GM19099 (cell line): Measurements from ENCODE around the gene ITGA11.

ENCODE experiments used
- POLR2A ChIP-seq: IDR thresholded peaks from 3 replicates; pipeline ENCODE4 v1.6.1; 2011; ENCODE audit warnings: low read depth; ENCODE audit not compliant: insufficient read length; ENCODE audit errors: extremely low read depth

Gene ITGA11

DNA sequence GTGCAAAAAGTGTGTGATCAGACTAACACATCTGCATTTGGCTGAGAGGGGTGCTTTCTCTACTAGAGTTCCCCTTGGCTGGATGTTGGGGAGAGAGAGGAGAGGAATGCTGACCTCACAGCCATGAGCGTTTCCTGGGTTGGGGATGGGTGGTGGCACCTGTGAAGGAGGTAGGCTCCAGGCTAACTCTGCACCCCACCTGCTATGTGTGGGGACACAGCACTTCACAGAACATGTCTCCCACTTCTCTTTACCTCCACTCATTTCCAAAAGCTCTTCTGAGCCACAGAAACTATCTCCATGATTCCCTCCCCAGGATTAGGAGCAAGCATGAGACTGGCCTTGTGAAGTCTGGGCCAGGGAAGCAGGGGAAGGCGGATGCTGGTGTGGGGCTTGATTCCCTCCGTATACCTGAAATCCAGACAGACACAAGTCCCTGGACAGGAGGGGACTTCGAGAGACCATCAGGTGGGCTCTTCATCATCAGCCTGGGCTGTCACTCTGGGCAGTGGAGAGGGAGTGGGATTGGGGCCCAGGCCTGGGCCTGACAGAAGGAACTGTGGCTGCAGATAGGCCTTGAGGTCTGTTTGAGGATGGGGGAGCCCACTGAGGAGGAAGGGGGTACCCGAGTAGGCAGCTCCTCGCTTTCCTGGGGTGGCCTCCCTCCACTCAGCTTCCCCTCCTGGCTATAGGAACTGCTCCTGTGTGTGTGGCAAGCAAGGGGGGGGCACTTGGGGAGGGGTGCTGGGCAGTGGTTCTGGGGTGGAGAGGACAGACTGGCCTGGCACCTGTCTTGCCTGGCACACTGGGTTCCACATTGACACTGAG is 113.7 kb downstream of the ITGA11 start:
- no peak for TF ChIP-seq POLR2A

DNA sequence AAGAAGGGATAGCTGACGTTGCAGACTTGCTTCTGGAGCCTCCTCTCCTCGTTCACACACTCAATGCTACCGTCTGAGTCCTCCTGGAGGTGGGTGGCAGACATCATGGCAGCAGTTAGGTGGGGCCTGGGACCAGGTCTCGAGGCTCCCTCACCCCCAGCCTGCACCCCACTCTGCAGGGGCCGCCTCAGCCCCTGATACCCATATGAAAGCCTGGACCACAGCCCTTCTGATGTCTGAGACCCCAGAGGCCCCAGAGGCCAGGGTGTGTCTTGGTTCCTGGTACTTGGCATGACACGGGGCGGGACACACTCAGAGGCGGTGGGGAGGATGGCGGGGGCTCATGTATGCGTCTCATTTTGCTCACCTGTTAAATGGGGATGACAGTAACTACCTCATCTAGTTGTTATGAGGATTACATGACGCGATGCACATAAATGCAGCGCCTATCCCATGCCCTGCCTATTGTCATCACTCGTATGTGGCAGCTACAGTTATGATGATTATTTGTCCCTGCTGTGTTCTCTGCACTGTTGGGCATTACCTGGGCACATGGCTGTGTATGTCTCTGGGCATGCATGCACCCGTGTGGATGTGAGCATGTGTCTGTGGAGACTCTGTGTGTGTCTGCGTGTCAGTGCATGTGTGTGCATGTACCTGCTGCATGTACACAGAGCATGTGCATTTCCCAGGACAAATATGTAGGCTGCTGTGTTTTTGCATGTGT is 114.5 kb downstream of the ITGA11 start:
- no peak for TF ChIP-seq POLR2A

DNA sequence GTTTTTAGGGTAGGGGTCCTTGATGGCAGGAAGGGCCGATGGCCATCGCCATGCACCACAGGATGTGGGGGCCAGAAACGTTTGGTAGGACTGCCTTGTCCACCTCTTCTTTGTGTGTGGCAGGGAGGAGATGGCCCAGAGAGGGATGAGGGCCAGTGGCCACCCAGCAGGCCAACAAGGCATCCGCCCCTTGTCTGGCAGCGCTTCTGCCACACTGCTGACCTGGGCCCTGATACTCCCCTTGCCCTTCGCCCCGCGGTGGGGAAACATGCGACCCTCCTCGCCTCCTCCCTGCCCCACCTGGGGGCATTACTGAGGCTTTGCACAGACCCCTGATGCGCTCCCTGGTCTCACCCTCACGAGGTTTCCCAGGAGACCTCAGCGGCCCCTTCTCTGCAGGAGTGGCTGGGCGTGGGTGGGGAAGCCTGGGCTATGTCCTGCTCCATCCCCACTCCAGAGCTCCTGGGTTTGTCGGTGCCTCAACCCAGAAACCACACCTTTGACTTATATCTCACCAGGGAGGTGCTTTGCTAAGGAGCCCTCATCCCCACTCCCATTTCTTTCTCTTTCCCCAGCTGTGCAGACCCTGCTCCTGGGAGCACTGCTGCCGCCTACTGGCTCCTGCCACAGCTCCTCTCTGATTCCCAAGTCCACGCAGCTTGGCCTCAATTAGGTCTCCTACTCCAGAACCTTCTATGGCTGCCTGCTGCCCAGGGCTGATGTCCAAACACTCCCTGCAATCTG is 115.7 kb downstream of the ITGA11 start:
- TF ChIP-seq POLR2A = no peak

DNA sequence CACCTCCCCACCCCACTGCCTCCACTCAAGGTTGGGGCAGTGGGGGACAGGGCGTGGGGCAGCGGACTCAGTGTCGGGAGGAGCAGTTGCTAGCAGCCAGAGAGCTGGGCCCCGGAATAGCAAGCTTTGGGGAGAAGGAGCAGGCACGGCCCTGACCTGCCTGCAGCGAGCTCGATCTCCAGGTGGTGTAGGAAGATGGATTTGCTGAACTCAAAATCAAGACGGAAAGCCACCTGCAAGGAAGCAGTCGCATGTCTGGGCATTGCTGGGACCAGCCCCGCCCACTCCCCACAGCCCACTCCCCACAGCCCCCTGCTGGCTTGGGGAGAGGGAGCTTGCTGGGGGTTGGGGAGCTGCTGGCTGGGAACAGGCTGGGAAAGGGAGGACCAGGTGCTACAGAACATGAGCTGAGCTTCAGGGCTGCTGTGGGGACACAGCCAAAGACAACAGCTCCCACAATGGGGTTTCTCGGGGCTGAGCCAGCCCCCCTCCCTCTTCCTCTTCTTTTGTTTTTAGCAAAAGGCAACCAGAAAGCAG is 116.4 kb downstream of the ITGA11 start:
- no peak for TF ChIP-seq POLR2A

DNA sequence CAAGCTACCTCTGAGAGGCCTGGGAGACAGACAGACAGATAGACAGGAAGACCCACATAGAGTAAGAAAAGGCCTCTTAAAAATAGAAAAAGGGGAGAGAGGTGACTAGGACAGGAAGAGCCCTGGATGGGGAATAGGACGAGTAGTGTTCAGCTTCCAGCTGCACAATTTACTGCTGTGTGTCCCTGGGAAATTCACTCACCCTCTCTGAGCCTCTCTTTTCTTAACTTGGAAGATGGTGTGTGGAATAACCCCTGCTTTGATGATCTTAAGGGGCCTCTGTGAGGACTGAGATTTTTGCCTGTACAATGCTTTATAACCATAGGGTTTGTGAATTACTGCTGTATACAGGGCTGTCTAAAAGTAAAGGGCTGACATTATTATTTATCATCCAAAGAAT is 116.9 kb downstream of the ITGA11 start:
- no peak for TF ChIP-seq POLR2A

DNA sequence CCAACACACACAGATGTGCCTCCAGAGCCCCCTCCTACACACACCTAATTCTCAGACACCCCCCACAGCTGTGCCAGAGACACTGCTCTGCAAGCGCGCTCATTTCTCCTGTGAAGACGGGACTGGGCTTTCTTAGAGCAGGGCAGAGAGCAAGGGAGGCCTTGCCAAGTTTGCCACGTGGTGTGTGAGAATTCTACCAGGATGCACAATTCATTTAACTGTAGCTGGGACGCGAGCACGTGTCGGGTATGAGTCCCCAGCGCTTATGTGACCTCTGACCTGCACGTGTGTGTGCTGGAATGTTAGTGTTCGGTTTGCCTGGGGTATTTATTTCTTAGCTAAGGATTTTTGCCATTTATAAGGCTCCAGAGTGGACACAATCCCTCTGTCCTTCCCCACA is 117.4 kb downstream of the ITGA11 start:
- TF ChIP-seq POLR2A = no peak

DNA sequence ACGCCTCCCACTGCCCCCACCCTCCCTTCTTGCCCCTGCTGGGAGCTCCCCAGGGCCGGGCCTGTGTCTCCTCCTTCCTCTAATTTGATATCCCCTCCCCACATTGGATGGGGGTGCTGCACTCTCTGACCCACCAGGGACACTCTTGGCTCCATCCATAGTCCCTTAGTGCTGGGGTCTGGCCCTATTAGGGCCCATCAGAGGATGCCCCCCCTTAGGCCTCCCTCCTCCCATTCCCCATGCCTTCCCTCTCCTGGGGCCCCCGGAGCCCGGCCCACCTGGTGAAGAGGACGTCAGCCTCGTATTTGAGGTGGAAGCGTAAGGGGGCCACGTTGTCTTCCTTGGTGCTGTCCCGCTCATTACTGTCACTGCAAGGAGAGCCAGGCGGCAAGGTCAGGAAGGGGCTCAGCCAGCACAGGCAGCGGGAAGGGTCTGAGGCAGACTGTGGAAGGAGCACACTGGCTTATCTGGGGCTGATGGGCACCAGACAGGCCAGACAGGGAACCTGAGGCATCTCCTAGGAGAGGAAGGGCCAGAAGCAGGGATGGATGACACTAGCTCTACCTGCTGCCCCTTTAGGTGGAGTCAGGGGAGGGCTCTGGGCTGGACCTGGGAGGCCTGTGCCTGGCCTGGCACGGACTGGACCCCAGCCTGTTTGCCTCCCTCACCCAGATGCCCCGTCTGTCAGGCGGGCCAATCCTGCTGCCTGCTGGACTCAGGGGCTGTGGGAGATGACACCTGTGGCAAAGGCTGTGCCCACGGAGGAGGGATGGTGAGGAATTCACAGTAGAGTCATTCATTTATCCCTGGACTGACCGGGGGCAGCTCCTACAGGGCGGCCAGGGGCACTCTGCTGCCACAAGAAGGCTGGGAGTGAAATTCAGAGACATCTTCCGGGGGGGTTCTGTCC is 118.2 kb downstream of the ITGA11 start:
- TF ChIP-seq POLR2A = no peak

DNA sequence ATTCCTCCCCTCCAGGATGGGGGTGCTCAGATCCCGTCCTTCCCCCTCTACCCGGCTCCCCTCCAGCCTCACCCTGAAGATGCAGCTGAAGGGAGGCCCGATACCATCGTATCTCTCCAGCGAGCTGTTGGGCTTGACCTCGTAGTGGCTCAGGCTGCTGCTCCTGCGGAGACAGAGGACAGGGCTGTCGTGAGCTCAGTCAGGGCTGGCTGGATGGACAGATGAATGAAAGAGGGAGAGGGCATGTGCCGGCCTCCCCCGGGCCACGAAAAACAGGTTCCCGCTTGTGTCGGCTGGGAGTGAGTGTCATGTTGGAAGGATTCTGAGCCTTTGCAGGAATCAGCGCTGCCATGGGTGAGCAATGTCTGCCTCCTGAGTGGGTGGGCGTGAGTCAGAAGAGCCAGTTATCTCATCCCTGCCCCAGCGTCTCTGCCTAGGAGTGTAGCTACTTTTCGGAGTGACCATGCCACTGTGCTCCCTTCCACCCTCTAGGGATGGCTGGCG is 119.2 kb downstream of the ITGA11 start:
- no peak for TF ChIP-seq POLR2A

DNA sequence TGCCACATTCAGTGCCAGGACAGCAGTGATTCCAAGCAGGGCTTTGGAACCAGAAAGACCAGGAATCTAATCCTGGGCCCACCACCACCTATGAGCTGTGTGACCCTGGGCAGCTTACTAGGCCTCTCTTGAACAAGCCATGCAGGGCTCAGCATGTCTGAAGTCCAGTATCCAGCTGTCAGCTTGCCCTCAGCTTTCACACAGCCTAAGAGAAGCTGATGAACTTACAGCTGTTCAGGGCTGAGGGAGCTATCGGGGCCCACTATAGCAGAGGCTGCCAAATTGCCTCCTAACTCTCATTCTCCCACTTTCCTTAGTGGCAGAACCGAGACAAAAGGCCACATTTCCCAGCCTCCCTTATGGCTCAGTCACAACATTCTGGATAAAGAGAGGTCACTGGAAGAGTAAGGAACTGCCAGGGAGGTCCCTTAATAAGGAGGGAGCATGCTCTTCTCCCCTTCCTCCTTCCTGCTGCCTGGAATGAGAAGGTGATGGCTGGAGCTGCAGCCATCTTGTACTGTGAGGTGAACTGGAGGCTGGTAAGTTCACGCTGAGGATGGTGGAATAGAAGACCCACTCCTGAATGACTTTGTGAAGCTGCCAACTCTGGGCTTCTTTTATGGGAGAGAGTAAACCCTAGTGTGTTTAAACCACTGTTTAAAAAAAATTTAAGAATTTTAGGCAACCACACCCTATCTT is 120.0 kb downstream of the ITGA11 start:
- TF ChIP-seq POLR2A = no peak

DNA sequence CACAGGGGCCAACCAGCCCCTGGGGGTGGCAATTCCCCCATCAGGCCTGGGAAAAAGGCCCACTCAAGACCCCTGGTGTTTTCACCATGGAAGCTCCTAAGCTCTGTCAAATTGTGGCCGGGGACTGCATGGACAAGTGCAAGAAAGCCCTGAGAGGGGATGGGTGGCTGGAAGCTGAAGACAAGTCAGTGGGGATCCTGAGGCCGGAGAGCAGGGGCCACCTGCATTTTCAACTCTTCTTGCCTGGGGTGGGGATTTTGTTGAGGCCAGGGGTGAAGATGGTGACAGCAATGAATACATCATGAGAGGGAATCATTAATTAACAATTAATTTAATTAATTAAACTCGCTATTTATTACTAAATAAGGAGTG is 120.5 kb downstream of the ITGA11 start:
- TF ChIP-seq POLR2A = no peak

DNA sequence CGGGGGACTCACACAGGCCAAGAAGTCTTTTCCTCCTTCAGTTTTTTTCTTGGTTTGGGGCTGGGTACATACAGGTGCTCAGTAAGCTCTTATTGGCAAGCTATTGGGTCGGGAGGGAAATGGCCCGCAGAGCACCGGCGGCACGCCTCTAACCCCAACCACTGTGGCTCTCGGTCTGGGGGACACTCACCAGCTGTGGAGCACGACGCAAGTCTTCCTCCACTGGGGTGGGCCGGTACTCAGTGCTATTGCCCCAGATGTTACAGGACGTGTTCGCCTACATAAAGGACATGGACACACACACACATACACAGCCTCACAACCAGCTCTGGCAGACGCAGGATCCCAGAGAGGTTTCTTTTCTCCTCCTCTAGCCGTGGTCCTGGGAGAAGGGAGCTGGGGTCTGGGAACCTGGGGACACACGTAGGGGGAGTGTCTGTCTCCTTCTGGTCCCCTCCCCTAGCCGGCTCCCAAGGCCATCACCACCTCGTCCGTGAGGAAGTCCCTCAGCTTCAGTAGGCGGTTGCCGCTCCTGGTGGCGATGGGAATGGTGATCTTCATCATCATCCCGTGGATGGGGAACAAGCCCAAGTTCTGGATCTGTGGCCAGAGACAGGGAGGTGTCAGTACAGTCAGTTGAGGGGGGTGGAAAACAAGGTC is 121.0 kb downstream of the ITGA11 start:
- no peak for TF ChIP-seq POLR2A

DNA sequence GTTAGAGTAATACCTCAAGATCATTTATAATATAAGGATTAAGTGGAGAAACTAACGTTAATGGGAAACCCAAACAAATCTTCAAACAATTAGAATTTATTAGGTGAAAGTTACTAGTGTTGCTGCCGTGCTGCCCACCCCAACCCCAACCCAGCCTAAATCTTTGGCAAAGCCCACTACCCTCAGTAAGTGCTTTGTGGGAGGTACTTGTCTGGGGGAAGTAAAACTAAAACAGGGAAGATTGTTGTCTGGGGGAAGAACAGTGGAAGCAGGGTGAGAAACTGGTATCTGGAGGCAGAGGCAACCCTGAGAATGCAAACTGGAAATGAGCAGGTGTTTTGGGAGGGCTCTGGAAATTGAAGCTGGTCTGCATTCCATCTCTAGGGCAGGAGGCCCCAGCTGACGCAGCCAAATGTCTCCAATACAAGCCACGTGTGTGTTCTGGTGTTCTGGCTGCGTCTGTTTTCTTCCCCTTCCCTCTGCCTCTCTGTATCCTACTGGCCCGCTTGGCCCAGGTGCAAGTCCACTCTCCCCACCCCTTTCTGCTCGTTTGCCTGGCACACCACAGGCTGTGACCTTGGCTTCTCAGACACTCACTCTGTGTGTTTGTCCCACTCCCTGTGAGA is 121.7 kb downstream of the ITGA11 start:
- no peak for TF ChIP-seq POLR2A

DNA sequence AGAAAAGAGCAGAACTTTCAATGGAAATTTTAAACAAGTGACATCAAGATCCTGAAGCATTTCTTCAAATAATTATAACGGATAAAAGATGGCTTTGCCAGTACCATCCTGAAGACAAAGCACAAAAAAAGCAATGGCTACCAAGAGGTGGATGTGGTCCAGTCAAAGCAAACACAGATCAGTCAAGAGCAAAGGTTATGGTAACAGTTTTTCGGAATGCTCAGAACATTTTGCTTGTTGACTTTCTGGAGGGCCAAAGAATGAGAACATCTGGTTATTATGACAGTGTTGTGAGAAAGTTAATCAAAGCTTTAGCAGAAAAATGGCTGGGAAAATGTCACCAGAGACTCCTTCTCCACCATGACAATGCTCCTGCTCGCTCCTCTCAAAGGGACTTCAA is 122.9 kb downstream of the ITGA11 start:
- no peak for TF ChIP-seq POLR2A
